ENCODE measurements around the gene EIF1AD.
"Not testable (repeated sequence)": the region's sequence is repeated elsewhere in the genome, so short reads cannot be mapped to it uniquely, and the experiment has no call there.

EIF1AD gene

DNA sequence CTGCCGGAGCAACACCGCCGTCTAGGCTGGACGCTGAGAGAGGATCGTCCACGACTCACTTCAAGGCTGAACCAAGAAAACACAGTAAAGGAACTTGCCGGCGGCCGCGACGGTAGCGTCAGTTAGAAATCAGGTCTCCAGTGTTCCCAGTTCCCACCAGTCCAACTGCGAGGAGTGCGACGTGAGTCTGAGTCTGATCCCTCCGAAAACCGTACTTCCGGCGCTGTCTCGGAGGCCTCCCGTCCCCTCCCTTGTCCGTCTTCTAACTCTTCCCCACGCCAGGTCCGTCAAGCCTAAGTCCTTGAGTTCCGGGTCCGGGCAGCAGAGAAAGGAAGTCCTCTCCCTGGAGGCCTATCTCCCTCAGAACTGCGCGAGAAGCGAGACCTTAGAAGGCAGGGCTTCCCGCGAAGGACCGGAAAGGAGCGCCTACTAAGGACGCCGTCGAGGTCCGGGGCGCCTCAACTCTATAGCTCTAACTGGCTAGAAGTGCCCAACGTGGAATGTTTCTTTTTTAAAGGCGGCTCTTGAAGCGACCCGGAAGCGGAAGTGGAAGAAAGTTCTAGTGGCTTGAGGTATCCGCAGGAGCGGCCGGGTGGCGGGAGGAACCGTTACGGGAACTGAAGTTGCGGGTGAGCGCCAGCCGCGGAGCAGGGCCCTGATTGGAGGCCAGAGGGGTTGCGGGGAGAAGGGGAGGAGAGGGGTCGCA is at the start of gene EIF1AD, which contains the start of gene BANF1:
Gene EIF1AD, minus strand, starts transcription at position 216 of the 706 bp plus-strand sequence. CDS start 1,768 bp downstream, outside the sequence.
Gene BANF1, plus strand, starts transcription at position 562 of the 706 bp plus-strand sequence. CDS start 748 bp downstream, outside the sequence.
- peak; percentile 85 to 89 for DNase-seq (ENCODE audit: low read depth in 2 of 2)

GRCh38 chr11:66051371-66051765 is 49.4 kb upstream of the EIF1AD start:
- no peak for DNase-seq (ENCODE audit: low read depth in 2 of 2)

GRCh38 chr11:66050581-66051231 is 48.7 kb upstream of the EIF1AD start:
- no peak for DNase-seq (ENCODE audit: low read depth in 2 of 2)

DNA sequence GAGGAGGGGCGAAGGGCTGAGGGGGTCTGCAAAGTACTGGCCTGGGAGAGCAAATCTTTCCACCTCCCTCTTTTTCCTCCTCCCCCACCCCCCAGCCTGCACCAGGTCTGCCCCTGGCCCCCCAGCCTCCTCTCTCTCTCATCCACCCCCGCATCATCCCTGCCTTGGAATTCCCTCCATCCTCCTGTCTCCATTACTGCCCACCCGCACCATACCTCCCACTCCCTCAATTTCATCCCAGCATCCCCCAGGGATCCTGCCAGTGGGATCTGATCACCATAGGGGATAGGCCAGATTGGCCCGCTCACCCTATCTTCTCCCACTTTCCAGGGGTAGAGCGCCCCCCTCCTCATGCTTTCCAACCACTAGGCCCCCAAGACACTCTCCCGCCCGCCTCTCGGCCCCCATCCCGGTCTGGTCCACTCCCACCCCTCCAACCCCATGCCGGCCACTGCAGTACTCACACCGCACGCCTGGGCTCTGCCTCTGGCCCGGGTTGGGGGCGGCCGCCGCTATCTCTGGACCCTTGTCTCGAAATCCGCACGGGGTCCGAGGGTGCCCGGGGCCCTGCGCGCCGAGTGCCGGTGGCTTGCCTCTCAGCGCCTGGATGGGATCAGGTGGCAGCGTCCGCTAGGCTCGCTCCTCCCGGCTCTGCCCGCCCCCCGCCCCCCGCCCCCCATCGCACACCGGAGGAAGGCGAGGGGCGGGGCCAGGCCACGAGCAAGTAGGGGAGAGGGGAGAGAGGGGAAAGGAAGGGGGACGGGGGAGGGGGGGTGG is 46.8 kb upstream of the EIF1AD start, which contains the start of gene GAL3ST3:
Gene GAL3ST3, minus strand, starts transcription at position 615 of the 777 bp plus-strand sequence. CDS start 3,746 bp downstream, outside the sequence.
- no peak for DNase-seq (ENCODE audit: low read depth in 2 of 2)

- DNase-seq (ENCODE audit: low read depth in 2 of 2): no peak
Measured at GRCh38 chr11:66047541-66048365, 45.8 kb upstream of the EIF1AD start.

GRCh38 chr11:66046901-66047300 is 44.9 kb upstream of the EIF1AD start:
- DNase-seq (ENCODE audit: low read depth in 2 of 2): no peak

DNA sequence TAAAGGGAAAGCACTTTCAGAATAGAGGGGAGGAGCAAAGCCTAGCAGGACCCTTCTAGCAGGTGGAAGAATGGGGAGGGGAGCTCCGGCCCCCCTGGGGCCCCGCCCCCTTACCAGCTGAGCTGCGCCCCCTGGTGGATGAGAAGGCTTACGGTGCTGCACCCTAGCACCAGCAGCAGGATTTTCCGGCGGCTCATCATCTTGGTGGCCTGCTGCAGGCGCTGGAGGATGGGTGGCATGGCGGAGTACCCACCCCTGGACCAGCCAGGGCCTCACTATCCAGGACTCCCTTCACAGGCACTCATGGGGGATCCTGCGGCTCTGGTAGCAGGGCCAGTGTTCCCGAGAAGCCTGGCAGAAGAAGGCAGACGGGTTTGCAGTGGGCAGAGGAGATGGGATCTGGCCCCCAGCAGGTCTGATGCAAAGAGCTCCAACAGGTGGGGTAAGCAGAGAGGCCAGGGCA is 43.3 kb upstream of the EIF1AD start:
- peak; percentile 78 to 85 for DNase-seq (ENCODE audit: low read depth in 2 of 2)

DNA sequence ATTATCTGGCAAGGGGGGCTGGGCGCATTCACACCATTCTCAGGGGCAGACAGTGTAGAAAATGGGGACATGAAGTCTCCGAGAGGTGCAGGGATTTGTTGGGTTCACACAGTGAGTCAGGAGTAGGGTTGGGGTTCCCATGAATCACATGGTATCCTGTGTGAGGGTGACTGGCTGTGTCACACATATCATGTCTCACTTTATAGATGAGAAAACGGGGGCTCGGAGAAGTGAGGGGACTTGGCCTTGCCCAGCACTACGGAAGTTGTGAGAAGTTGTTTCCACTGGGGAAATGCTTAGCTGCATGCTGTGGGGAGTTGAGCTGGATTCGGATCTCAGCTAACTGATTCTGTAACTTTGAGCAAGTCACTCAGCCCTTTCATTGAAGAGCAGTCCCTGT is 42.8 kb upstream of the EIF1AD start:
- no peak for DNase-seq (ENCODE audit: low read depth in 2 of 2)

GRCh38 chr11:66042996-66043906 is 41.3 kb upstream of the EIF1AD start:
- DNase-seq (ENCODE audit: low read depth in 2 of 2): no peak

DNA sequence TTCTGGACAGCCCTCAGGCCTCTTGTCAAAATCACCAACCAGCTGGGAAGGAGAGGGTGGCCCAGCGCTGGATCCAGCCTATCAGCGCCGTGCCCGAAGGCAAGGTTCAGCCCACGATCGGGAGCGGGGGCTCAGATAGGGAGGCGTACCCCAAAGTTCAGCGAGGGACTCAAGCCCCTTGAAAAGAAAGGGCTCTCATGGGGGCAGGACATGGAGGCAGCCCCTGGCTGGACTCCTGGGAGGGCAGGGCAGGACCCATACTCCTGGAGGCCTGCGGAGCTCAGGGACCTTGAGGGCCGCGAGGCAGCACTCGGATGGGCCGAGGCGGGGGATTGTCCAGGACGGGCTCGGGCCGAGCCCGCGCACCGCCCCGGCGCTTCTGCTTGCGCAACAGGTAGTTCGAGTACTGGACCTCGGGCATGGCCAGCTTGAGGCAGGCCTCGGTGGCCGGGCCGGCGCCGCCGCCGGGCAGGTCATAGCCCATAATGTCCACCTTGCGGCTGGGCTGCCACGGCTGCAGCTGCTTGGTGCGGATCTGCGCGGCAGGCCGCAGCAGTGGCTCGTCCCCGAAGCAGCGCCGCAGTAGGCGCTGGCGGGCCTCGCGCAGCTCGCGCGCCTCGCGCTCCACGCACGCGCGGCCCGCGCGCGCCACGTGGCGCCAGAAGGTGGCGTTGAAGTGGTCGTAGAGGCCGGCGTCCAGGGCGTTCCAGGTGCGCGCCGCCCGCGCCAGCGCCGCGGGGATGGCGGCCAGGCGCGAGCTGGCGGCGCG is 40.5 kb upstream of the EIF1AD start:
- no peak for DNase-seq (ENCODE audit: low read depth in 2 of 2)

DNA sequence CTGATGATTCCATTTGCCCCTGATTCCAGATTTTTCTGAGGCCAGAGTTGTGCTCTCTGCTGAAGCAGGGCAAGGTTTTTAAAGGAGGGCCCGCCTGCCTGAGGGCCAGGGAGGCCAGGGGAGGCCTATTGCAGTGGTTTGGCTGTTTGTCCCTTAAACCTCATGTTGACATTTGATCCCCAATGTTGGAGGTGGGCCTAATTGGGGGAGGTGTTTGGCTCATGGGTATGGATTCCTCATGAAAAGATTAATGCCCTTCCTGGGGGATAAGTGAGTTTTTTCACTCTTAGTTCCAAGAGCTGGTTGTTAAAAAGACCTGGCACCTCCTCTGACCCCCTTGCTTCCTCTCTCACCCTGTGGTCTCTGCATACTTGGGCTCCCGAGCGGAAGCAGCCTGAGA is 37.8 kb upstream of the EIF1AD start:
- no peak for DNase-seq (ENCODE audit: low read depth in 2 of 2)

DNA sequence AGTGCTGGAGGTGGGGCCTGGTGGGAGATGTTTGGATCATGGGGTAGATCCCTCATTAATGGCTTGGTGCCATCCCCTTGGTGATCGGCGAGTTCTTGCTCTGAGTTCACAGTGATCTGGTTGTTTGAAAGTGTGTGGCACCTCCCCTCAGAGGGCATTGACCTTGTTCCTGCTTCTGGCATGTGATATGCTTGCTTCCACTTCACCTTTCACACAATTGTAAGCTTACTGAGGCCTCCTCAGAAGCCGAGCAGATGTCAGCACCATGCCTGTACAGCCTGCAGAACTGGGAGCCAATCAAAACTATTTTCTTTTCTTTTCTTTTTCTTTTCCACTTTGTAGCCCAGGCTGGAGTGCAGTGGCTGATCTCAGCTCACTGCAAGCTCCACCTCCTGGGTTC is 35.4 kb upstream of the EIF1AD start:
- no peak for DNase-seq (ENCODE audit: low read depth in 2 of 2)

DNA sequence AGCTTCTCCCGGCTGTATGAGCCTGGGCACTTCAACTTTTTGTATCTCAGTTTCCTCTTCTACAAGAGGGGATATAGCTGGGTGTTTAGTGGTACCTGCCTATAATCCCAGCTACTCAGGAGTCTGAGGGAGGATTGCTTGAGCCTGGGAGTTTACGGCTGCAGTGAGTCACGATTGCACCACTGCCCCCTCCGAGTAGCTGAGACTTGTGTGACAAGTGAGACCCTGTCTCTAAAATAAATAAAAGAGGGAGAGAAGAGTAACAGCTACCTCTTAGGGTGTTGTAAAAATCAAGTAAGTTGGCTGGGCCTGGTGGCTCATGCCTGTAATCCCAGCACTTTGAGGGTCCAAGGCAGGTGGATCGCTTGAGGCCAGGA is 34.4 kb upstream of the EIF1AD start:
- DNase-seq (ENCODE audit: low read depth in 2 of 2): no peak

DNA sequence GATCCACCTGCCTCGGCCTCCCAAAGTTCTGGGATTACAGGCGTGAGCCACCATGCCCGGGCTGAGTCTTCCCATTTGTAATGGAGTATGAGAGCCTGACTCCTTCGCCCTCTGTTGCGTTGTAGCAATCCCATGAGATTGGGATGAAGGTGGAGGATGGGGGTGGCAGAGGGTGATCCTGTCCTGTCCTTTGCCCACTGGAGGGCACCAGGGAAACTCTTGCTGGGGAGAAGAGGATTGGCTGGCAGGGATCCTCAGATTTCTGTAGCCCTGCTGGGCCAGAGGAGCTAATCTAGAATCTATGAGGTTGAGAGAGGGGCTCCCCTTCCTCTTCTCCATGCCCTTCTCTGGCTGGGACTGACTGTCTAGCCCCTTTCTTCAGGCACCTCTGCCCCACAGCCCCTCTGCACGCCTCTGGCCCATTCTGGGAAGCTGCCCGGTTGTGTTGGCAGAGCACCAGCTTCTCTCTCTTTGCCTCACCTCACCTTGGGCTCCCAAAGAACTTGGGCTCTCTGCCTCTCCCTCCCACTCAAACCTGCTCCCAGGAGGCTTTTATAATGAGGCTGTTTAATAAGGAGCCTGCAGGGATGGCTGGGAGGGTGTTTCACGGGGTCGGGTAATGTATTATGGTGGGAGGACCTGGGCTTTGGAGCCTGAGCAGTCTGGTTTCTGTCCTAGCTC is 33.8 kb upstream of the EIF1AD start:
- DNase-seq (ENCODE audit: low read depth in 2 of 2): no peak

GRCh38 chr11:66032957-66033735 is 31.2 kb upstream of the EIF1AD start:
- DNase-seq (ENCODE audit: low read depth in 2 of 2): no peak

GRCh38 chr11:66026017-66026529 is 24.1 kb upstream of the EIF1AD start, which contains the start of gene CATSPER1:
TSS of gene CATSPER1 (minus strand) at chr11:66026479. CDS start at chr11:66026379, 100 bp downstream.
- DNase-seq (ENCODE audit: low read depth in 2 of 2): no peak

DNA sequence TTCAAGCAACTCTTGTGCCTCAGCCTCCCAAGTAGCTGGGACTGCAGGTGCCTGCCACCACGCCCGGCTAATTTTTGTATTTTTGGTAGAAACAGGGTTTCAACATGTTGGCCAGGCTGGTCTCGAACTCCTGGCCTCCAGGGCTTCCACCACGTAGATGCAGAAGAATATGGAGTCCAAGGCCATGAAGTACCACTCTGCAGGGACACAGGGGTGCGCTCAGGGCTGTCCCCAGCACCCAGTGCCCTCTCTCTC is 21.2 kb upstream of the EIF1AD start:
- DNase-seq (ENCODE audit: low read depth in 2 of 2): not testable (repeated sequence)
